ENCODE measurements around the gene NHS.

DNA sequence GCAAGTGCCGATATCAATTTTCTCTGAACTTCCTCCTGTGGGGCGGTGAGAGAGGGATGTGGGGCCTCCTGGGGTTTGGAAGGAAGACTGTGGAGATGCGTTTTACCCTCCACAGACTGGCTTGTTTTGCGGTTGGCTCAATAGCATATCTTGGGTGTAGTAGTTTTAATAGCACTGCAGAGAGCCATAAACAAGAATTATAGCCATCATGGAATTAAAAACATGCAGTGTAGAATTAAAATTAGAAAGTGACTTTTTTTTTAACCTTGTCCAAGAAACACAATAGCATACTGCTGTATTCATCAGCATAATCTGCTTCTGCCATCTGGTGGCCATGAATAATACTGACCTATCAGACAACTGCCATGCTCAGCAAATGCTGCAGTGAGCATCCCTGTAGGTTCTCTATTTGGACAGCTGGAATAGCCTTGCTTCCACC is 315.0 kb downstream of the NHS start:
- TF ChIP-seq, protein P1, sequence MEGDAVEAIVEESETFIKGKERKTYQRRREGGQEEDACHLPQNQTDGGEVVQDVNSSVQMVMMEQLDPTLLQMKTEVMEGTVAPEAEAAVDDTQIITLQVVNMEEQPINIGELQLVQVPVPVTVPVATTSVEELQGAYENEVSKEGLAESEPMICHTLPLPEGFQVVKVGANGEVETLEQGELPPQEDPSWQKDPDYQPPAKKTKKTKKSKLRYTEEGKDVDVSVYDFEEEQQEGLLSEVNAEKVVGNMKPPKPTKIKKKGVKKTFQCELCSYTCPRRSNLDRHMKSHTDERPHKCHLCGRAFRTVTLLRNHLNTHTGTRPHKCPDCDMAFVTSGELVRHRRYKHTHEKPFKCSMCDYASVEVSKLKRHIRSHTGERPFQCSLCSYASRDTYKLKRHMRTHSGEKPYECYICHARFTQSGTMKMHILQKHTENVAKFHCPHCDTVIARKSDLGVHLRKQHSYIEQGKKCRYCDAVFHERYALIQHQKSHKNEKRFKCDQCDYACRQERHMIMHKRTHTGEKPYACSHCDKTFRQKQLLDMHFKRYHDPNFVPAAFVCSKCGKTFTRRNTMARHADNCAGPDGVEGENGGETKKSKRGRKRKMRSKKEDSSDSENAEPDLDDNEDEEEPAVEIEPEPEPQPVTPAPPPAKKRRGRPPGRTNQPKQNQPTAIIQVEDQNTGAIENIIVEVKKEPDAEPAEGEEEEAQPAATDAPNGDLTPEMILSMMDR (IDR thresholded peaks at IDR 0.05), result peak; percentile 33 to 55 (median 43)
- TF ChIP-seq POLR2A (IDR thresholded peaks at IDR 0.05), result no peak
- no peak for TF ChIP-seq POLR2AphosphoS5 (IDR thresholded peaks at IDR 0.05)
